Head of caudate nucleus (tissue), 42 donors: Measurements from ENCODE around the gene OR56A3.
"Not testable (repeated sequence)": the region's sequence is repeated elsewhere in the genome, so short reads cannot be mapped to it uniquely, and the experiment has no call there.

Source experiments
- DNase-seq, 42 donors: peaks; one replicate each; pipeline versions ENCODE4 v3.0.0 to v3.0.0-alpha.2; 2020 to 2021; ENCODE audit warnings: mixed read lengths in 7 of 42
- intact Hi-C: fragments of 100-400 bp; cut with DNase I; formaldehyde crosslinking; loops from one replicate; pipeline ENCODE4 v1.15.0; 2022

Gene OR56A3, protein sequence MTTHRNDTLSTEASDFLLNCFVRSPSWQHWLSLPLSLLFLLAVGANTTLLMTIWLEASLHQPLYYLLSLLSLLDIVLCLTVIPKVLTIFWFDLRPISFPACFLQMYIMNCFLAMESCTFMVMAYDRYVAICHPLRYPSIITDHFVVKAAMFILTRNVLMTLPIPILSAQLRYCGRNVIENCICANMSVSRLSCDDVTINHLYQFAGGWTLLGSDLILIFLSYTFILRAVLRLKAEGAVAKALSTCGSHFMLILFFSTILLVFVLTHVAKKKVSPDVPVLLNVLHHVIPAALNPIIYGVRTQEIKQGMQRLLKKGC

DNA sequence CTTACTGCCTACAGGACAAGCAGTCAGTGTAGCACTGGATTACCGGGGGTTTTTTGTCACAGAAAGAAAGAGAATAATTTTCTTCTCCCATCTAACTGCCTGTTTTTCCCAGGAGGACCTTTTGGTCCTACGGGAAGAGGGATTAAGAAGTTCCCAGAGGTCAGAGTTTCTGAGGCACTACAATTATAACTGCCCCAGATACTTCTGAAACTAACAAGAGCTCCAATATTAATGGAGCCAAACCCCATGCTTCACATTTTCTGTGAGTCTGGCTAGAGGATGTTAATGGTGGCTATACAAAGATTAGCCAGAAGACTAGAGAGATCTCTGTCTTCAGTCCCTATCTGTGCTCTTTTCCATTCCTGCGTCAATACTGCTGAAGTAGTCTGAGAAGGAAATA, at the start of gene OR56A3:
OR56A3 (plus strand) TSS at position 301 of the 400 bp plus-strand sequence. CDS start 5,096 bp downstream, outside the sequence.
- intact Hi-C loops: no loop called here
- no peak for DNase-seq

DNA sequence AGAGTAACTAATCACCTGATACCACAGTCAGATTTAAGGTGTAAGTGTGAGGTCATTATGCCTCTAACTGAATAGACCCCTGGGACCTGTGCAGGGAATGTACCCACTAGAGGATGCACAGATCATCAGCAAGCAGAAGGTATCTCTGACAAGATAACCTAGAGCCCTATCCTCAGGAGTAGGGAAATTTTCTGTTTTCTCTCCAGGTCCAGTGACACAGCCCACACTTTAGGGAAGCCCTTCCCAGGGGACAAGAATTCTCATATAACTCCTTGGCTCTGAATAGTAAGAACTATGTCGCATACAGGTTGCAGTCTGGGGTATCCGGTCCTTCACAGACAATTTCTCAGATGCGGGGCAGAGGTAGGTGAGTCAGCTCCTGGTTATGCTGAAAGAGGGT, 49.1 kb upstream of the OR56A3 start, which contains the start of gene OR52E5:
OR52E5 (plus strand) TSS at position 301 of the 400 bp plus-strand sequence. CDS start 7,569 bp downstream, outside the sequence.
- DNase-seq: no peak
- intact Hi-C loops: no loop called here

DNA sequence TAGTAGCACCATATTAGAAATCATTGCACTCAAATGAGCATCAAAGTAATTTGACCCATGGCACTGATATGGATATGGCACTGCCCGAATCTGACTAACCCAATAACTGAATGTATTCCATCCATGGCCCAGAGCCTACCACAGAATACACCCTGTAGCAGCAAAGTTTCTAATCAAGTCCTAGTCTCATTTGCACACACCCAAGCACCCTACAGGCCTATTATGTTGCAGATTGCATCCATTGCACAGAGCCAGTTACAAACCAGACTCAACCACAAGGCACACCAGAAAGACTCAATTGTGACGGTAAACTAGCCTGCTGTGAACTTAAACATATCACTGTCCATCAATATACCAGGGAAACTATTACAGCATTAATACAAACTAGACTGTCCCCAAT, 42.5 kb upstream of the OR56A3 start:
- no peak for DNase-seq

DNA sequence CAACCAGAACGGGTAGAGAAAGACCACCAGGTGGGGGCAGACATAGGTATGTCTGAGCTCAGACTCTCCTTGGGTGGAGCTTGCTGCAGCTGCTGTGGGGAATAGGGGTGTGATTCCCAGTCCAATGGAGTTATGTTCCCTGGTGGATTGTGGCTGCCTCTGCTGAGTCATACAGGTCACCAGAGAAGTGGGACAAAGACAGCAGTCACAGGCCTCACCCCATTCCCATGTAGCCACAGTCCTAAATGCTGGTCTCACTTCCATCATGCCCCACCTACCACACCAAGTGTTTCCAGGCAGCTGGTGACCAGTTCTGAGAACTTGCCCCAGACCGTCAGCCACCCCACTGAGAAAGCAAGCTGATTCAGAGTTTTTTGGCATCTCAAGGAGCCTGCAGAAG, 31.5 kb upstream of the OR56A3 start:
- DNase-seq: no peak
- intact Hi-C loops: no loop called here

More for the DNA sequence above, 42.5 kb upstream of the OR56A3 start:
- intact Hi-C loops: no loop called here

DNA sequence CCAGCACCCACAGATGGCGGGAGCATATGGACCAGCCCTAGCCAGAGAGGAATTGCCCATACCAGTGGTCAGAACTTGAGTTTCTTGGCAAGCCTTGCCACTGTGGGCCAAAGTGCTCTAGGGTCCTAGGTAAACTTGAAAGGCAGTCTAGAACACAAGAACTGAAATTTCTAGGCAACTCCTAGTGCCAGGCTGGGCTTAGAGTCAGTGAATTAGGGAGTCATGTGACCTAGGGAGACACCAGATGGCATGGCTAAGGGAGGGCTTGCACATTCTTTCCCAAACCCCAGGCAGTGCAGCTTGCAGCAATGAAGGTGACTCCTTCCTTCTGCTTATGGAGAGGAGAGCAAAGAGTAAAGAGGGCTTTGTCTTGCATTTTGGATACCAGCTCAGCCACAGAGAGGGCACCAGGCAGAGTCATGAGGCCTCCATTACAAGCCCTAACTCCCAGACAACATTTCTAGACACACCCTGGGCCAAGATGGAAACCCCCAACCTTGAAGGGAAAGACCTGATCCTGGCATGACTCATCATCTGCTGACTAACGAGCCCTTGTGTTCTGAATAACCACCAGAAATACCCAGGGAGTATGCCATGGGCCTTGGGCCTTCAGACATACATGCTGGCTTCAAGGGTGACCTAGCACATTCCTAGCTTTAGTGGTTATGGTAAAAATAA, 19.2 kb upstream of the OR56A3 start:
- intact Hi-C loops: no loop called here
- no peak for DNase-seq

DNA sequence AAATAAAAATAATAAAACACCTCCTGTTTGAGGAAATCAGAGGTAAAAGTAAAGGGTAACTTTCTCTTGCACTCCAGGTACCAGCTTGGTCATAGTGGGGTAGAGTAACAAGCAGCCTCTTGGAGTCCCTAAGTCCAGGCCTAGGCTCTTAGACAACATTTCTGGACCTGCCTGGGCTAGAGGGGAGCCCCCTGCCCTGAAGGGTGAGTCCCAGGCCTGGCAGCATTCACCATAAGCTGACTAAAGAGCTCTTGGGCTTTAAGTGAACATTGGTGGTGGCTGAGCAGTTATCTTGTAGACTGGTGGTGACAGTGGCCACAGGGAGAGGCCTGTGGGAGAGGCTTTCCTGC, 18.6 kb upstream of the OR56A3 start:
- no peak for DNase-seq
- intact Hi-C loops: no loop called here

DNA sequence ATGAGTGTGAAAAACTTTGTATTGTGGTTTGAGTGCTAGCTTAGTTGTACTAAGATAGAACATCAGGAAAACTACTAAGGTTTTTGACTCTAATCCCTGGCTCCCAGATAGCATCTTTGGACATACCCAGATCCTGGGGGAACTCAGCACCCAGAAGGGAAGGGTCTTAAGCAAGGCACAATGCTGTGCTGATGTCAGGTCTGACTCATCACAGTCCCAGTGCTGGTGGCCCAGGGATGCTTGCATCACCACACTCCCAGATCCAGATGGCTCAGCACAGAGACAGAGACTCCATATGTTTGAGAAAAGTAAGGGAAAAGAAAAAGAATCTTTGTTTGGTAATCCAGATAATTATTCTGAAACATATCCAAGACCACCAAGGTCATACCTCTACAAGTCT, 18.3 kb upstream of the OR56A3 start:
- intact Hi-C loops: no loop called here
- no peak for DNase-seq

DNA sequence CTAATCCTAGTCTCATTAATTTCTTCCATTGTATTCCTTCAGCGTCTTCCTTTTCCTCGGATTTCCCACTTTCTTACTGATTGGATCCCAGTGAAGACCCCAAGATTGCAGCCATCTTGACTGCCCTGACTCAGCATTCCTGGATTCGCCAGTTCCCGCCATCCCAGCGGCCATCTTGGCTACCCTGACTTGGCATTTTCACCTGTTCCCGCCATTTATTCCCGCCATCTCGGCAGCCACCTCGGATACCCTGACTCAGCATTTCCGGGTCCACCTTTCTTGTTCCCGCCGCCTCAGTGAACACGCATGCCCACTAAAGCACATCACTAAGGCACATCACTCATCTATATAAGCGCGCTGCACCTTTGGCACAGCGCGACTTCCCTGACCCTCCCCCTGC, 13.8 kb upstream of the OR56A3 start:
- no peak for DNase-seq
- intact Hi-C loops: no loop called here

DNA sequence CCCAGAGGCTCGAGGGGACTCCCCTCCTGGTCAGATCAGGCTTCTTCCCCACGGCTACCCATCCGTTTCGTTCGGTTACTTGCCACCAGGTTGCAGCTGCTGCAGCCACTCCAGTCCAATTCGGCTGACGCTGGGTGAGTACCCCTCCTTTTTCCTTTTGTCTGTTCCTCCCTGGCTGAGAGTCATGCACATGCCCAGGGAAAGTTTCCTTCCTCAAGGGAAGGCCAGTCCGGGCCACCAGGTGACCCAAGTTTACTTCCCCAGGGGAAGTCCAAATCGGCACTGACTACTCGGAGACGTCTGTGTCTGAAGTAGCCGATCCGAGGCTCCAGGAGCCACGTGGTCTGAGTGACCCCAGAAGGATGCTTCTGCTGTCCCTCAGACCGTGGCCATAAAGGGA, 13.2 kb upstream of the OR56A3 start:
- intact Hi-C loops: no loop called here
- DNase-seq: no peak

DNA sequence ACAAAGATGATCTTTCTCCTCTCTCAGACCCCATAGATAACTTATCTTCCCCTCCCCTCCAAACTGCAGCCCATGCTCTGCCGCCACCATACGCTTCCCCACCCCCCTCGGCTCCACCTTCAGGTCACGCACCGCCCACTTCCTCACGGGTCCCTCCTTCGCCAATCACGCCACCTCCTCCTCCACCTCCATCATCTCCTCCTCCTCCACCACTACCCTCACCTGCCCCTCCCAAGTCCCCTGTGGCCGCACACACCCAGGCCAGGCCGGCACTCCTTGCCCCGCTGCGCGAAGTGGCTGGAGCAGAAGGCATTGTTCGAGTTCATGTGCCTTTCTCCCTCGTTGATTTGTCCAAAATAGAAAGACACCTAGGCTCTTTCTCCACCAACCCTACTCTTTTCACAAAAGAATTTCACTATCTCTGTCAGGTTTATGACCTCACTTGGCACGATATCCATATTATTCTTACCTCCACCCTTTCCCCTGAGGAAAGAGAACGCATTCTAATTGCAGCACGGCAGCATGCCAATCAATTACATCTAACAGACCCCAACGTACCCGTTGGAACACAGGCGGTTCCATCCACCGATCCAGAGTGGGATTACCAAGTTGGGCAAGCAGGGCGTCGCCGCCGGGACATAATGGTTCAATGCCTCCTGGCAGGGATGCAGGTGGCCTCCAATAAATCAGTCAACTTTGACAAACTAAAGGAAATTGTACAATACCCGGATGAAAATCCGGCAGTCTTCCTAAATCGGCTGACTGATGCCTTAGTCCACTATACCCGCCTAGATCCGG, 12.3 kb upstream of the OR56A3 start:
- intact Hi-C loops: no loop called here
- DNase-seq: no peak

DNA sequence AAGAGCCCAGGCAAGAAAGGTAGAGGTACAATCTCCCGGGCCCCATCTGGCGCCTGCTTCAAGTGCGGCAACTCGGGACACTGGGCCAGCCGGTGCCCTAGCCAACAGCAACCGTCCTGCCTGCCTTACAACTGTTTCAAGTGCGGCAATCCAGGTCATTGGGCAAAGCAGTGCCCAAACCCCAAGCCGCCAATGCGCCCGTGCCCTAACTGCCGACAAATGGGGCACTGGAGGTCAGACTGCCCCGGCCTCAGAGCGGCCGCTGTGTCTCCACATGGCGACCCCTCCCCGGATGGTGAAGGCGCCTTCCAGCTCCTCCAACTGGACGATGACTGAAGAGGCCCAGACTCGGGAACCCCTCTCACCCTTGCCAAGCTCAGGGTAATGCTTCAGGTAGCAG, 11.4 kb upstream of the OR56A3 start:
- intact Hi-C loops: no loop called here
- no peak for DNase-seq

DNA sequence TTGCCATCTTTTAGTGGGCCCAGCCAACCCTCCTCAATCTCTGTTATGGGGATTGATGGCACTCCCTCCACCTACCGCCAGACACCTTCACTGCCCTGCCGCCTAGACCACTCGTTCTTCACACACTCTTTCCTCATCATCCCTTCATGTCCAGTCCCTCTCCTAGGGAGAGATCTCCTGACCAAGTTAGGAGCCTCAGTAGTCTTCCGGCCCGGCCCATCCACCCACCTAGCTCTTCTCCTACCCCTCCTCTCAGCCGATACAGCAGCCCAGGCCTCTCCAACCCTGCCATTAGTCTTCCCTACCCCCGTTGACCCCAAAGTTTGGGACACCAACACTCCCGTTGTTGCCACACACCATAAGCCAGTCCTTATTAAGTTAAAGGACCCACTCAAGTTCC, 11.0 kb upstream of the OR56A3 start:
- intact Hi-C loops: no loop called here

DNA sequence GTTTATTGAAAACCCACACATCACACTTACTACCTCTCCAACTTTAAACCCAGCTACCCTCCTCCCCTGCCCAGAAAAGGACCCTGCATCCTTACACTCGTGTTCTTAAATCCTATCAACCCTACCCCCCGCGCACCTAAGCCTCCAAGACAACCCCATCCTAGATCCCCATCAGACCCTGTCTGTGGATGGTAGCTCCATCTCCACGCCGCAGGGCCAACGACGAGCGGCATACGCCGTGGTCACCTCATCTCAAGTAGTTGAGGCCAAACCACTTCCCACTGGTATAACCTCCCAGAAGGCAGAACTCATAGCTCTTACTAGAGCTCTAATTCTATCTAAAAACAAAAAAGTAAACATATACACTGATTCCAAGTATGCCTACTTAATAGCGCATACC, 9.4 kb upstream of the OR56A3 start:
- DNase-seq: no peak
- intact Hi-C loops: no loop called here

More for the DNA sequence above, 11.0 kb upstream of the OR56A3 start:
- no peak for DNase-seq

DNA sequence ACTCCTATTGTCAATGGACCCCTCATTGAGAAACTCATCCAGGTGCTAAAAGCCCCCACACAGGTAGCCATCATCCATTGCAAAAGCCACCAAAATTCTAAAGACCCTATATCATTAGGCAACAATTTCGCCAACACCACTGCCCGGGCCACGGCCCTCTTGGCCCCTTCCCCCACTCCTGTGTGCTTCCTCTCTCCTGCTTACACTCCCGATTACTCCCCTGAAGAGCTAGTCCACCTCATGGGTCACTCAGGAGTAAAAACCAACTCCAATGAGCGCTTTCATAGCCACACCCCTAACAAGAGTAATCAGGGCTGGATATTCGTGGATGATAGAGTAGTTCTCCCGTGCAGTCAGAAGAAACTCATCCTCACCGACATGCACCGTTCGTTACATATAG, 8.9 kb upstream of the OR56A3 start:
- no peak for DNase-seq
- intact Hi-C loops: no loop called here

DNA sequence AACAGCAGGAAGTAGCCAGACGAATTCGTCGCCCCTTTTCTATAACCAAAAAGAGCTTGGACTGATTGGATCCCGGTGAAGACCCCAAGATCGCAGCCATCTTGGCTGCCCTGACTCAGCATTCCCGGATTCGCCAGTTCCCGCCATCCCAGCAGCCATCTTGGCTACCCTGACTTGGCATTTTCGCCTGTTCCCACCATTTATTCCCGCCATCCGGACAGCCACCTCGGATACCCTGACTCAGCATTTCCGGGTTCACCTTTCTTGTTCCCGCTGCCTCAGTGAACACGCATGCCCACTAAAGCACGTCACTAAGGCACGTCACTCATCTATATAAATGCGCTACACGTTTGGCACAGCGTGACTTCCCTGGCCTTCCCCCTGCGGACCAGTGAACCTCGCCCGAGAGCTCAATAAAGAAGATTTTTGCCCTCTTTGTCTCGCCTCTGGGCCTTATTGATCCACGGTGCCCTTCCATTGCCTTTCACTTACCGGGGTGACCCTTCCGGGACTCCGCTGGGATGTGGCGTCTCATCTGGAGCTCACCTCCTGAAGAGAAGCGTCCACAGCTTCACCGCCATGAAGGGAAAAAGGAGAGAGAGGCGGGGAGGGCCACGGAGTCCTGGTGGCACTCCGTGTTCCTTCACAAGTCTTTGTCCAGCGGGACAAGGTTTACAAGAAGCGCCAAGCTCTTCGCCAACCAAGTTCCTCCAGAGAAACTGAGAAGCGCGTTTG, 4.0 kb upstream of the OR56A3 start:
- DNase-seq: no peak
- intact Hi-C loops: no loop called here

DNA sequence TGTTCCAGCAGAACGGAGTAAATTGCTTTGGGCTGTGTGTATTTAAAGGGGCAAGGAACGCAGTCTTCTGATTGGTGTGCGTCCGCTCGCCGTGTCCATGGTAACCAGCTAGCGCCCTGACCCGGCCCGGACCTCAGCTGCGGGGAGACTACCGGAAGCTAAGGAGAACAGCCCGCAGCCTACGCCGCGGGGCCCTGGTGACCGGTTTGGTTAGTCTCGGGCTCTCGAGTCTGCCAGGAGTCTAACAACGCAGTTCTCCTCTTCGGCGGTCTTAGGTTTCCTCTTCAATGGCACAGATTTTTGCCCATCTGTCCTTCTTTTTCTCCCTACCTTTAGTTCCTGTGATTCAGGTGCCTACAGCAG, 3.5 kb upstream of the OR56A3 start:
- intact Hi-C loops: no loop called here

DNA sequence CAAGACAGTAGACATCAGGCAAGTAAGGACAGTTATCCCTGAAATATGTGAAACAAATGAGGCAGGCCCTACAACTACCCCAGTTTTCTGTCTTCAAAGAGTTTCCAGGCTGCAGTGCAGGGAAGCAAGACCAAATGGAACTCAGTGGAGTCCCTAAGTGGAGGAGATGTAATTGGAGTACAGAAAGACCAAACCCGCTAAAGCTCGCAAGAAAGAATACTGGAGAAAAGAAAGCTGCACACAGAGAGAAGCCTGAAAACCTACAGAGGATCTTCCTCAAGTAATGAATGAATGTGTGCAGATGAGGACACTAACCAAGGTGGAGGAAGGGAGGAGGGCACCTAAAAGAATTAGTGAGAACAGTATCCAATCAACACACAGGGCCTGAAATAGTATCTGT, 1.3 kb upstream of the OR56A3 start:
- DNase-seq: no peak
- intact Hi-C loops: no loop called here

More for the DNA sequence above, 3.5 kb upstream of the OR56A3 start:
- DNase-seq: no peak

DNA sequence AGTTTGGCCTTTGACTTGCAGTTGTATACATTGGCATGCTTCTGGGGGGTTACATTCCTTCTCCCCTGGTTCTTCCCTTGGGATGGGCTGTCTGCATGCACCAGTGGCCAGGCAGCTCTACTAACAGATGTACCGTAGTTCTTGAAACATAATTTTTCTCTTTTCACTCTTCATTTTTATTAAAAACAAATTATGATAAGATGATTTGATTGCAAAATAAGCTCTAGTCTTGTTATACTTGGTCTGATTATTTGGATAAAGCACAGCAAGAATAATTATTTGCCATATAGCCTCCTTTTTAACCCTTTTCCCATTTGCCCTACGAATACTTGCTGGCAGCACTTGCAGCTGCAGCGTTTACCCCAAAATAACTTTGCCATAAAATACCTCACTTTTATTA, 13.5 kb downstream of the OR56A3 start:
- intact Hi-C loops: no loop called here
- no peak for DNase-seq

DNA sequence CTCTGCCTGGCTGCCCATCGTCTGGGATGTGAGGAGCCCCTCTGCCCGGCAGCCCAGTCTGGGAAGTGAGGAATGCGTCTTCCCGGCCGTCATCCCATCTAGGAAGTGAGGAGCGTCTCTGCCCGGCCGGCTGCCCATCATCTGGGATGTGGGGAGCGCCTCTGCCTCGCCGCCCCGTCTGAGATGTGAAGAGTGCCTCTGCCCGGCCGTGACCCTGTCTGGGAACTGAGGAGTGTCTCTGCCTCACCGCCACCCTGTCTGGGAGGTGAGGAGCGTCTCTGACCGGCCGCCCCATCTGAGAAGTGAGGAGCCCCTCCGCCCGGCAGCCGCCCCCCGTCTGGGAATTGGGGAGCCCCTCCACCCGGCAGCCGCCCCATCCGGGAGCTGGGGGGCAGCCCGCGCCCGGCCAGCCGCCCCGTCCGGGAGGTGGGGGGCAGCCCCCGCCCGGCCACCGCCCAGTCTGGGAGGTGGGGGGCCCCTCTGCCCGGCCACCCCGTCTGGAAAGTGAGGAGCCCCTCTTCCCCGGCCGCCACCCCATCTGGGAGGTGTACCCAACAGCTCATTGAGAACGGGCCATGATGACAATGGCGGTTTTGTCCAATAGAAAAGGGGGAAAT, 18.8 kb downstream of the OR56A3 start:
- DNase-seq, intact Hi-C loops: not testable (repeated sequence)
